MCF 10A (cell line): Measurements from ENCODE around the gene GRID1. TPM values are rescaled to one million over a fixed set of nuclear protein-coding genes. Genes with fewer than 3 reads are reported as not detected.

Experiments
- BruUV-seq: library from RNA; stranded (reverse); fragments of 400-500 nt; replicated peaks from 2 replicates; lab custom pipeline; 2021; lab: Mats Ljungman, UMichigan
- CTCF ChIA-PET: fragments of 300-600 bp; sonication (Branson Sonifier 250); formaldehyde crosslinking; extraction: SDS; loops from one replicate; lab custom pipeline; 2021; ENCODE audit warnings: antibody characterized with exemption, inconsistent platforms; lab: Yijun Ruan, JAX
- POLR2A ChIA-PET: fragments of 300-600, 350-650 bp; sonication (Branson Sonifier 250); formaldehyde crosslinking; extraction: SDS; loops from one replicate; lab custom pipeline; 2020; ENCODE audit warnings: antibody characterized with exemption, inconsistent platforms; lab: Yijun Ruan, JAX
- DNase-seq: peaks from one replicate; pipeline ENCODE4 v3.0.0-alpha.2; 2018; ENCODE audit not compliant: unreplicated experiment
- H3K27ac Mint-ChIP-seq: one replicate; pipeline ENCODE4 v1.8.0; 2022; ENCODE audit warnings: mild to moderate bottlenecking, low read depth, mixed read lengths; ENCODE audit not compliant: unreplicated experiment
- H3K27me3 Mint-ChIP-seq: one replicate; pipeline ENCODE4 v1.8.0; 2022; ENCODE audit warnings: mixed read lengths; ENCODE audit not compliant: insufficient read depth, unreplicated experiment
- H3K36me3 Mint-ChIP-seq: one replicate; pipeline ENCODE4 v1.8.0; 2022; ENCODE audit warnings: mild to moderate bottlenecking, moderate library complexity, mixed read lengths; ENCODE audit not compliant: insufficient read depth, unreplicated experiment
- H3K4me1 Mint-ChIP-seq: one replicate; pipeline ENCODE4 v1.8.0; 2022; ENCODE audit warnings: mixed read lengths; ENCODE audit not compliant: insufficient read depth, unreplicated experiment
- H3K4me3 Mint-ChIP-seq: one replicate; pipeline ENCODE4 v1.8.0; 2022; ENCODE audit warnings: mild to moderate bottlenecking, moderate library complexity, mixed read lengths; ENCODE audit not compliant: unreplicated experiment
- H3K9me3 Mint-ChIP-seq: one replicate; pipeline ENCODE4 v1.8.0; 2022; ENCODE audit warnings: mixed read lengths; ENCODE audit not compliant: unreplicated experiment
- intact Hi-C: fragments of 100-400 bp; cut with micrococcal nuclease; formaldehyde crosslinking; loops from 2 replicates; pipeline ENCODE4 v1.14.1; 2022
- total RNA-seq: library from RNA; stranded (reverse); gene quantifications from 2 replicates; pipeline ENCODE4 v1.2.3, GENCODE V29; 2022
- TF ChIP-seq, protein P1 (sequence below): fragments of 200-600 bp; IDR thresholded peaks from one replicate; pipeline ENCODE4 v1.8.0; 2022; ENCODE audit warnings: antibody characterized with exemption, mild to moderate bottlenecking; ENCODE audit not compliant: unreplicated experiment

Gene GRID1
- total RNA-seq, 1 experiment from 2014 or later, result not detected

DNA sequence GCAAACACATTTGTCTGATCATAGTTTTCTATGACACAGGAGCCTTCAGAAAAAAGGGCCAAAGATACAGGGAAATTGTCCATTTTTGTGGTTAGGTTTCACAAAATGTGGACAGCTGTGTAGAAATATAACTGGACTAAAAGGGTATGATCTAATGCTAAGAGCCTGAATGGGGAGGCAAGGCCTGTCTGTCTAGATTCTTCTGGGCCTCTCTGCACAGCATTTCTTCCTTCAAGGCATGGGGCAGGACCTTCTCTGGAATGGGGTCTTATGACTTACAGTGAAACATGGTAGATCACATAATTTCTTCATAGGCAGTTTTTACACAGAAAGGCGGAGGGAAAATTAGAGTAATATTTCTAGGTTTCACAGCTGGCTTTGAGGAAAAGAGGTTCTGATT lies 795.7 kb downstream of the GRID1 start:
- no peak overlapping the region for H3K4me3 Mint-ChIP-seq

GRCh38 chr10:85565381-85565780 lies 801.2 kb downstream of the GRID1 start:
- no peak for DNase-seq
- Mint-ChIP-seq H3K36me3 (no peaks in the 10 kb centered on the region), H3K9me3 (no peaks in the 10 kb centered on the region), H3K27me3 (no peaks in the 10 kb centered on the region), H3K4me3 (no peak overlapping the region), H3K27ac (no peak overlapping the region), H3K4me1 (no peaks in the 10 kb centered on the region)
- no TSS peak for BruUV-seq
- POLR2A ChIA-PET, result no interaction called here
- CTCF ChIA-PET, result interaction anchor here (0.5 to 0.7 kb wide), 2 partner anchors 9 to 108 kb away, joined by 3 to 4 read pairs; no protein-coding TSS in a partner anchor
- intact Hi-C loops, result no loop called here
- TF ChIP-seq, protein P1, sequence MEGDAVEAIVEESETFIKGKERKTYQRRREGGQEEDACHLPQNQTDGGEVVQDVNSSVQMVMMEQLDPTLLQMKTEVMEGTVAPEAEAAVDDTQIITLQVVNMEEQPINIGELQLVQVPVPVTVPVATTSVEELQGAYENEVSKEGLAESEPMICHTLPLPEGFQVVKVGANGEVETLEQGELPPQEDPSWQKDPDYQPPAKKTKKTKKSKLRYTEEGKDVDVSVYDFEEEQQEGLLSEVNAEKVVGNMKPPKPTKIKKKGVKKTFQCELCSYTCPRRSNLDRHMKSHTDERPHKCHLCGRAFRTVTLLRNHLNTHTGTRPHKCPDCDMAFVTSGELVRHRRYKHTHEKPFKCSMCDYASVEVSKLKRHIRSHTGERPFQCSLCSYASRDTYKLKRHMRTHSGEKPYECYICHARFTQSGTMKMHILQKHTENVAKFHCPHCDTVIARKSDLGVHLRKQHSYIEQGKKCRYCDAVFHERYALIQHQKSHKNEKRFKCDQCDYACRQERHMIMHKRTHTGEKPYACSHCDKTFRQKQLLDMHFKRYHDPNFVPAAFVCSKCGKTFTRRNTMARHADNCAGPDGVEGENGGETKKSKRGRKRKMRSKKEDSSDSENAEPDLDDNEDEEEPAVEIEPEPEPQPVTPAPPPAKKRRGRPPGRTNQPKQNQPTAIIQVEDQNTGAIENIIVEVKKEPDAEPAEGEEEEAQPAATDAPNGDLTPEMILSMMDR, result no peak

More for the DNA sequence above, 795.7 kb downstream of the GRID1 start:
- Mint-ChIP-seq H3K27me3 (no peaks in the 10 kb centered on the region), H3K36me3 (no peaks in the 10 kb centered on the region), H3K27ac (no peak overlapping the region), H3K9me3 (no peaks in the 10 kb centered on the region), H3K4me1 (no peaks in the 10 kb centered on the region)
- POLR2A ChIA-PET, result no interaction called here
- no peak for DNase-seq
- intact Hi-C loops, result no loop called here
- no TSS peak for BruUV-seq
- CTCF ChIA-PET, result interaction anchor here (0.6 kb wide), 1 partner anchor 297 kb away, joined by 3 read pairs; no protein-coding TSS in a partner anchor
- TF ChIP-seq, protein P1, result no peak

DNA sequence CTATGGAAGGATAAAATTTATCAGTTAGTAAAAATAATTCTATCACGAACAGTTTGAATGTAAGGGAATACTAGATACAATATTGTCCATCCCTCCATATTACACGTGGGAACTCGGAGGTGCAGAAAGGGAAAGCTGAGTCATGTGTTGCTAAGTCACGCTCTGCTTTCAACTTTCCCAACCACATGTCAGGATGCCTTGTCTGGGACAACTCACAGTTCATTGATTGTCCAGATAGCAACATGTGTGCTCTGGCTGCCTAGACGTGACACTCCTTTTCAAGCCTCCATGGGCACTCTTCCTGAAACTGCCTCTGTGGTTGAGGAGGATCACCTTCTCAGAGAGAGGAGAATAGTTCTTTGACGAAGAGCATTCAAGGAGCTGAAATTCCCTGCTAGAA lies 808.1 kb downstream of the GRID1 start:
- Mint-ChIP-seq H3K36me3 (no peaks in the 10 kb centered on the region), H3K27ac (no peak overlapping the region), H3K4me1 (no peaks in the 10 kb centered on the region), H3K4me3 (no peak overlapping the region), H3K27me3 (no peaks in the 10 kb centered on the region), H3K9me3 (no peaks in the 10 kb centered on the region)
- peak; percentile 64 for DNase-seq
- TF ChIP-seq, protein P1, result no peak
- intact Hi-C loops, result loop anchor here (5.0 kb wide), 1 partner anchor 84 kb away; no protein-coding TSS in a partner anchor
- BruUV-seq, result no TSS peak
- ChIA-PET CTCF (interaction anchor here (0.8 kb wide), 1 partner anchor 828 kb away, joined by 3 read pairs; no protein-coding TSS in a partner anchor), POLR2A (no interaction called here)

GRCh38 chr10:85557706-85558105 lies 808.9 kb downstream of the GRID1 start:
- H3K27ac Mint-ChIP-seq, result no peak overlapping the region
- no peaks in the 10 kb centered on the region for H3K9me3 Mint-ChIP-seq
- intact Hi-C loops, result loop anchor here (5.0 kb wide), 1 partner anchor 85 kb away; no protein-coding TSS in a partner anchor
- no peaks in the 10 kb centered on the region for H3K4me1 Mint-ChIP-seq
- ChIA-PET POLR2A (no interaction called here), CTCF (no interaction called here)
- no peaks in the 10 kb centered on the region for H3K27me3 Mint-ChIP-seq
- H3K4me3 Mint-ChIP-seq, result no peak overlapping the region
- BruUV-seq, result no TSS peak
- DNase-seq, result no peak
- no peaks in the 10 kb centered on the region for H3K36me3 Mint-ChIP-seq
- TF ChIP-seq, protein P1, result no peak
